GM15510 (cell line): ENCODE results near the gene MBOAT7.
A peak's percentile ranks its signal among the peaks of the same experiment; 100 is the strongest.

Source experiments
- POLR2A ChIP-seq: IDR thresholded peaks from 3 replicates; pipeline ENCODE4 v1.6.1; 2011; ENCODE audit warnings: borderline replicate concordance; ENCODE audit not compliant: insufficient read length; ENCODE audit errors: extremely low read depth

MBOAT7 gene

DNA sequence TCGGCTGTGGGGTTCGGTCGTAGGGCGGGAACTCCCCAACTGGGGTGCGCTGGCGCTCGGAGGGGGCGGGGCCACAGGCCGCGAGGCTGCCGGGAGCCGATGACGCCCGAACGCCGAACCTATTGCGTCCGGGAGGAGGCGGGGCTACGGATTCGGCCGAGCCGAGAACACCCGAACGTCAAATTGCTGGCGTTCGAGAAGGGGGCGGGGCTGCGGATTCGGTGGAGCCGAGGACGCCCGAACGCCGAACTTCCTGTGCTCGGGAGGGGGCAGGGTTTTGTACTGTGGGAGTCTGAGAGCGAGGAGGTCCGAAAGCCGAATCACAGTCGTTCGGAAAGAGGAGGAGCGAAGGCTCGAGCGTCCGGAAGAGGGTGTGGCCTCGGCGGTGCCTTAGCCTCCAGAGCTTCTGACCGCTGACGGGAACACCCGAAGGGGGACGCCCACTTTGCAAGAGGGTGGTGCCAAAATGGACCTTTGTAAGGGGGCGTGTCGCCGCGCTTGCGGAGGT lies 1.2 kb upstream of the MBOAT7 start:
- no peak for TF ChIP-seq POLR2A

GRCh38 chr19:54189735-54190502 lies 539 bp upstream of the MBOAT7 start:
- peak; percentile 73 for TF ChIP-seq POLR2A

GRCh38 chr19:54188215-54188871 lies 1.0 kb downstream of the MBOAT7 start:
- TF ChIP-seq POLR2A, result no peak

GRCh38 chr19:54186934-54187381 lies 2.4 kb downstream of the MBOAT7 start:
- no peak for TF ChIP-seq POLR2A

GRCh38 chr19:54186351-54186750 lies 3.0 kb downstream of the MBOAT7 start:
- no peak for TF ChIP-seq POLR2A

- no peak for TF ChIP-seq POLR2A
These were observed 5.9 kb downstream of the MBOAT7 start for GRCh38 chr19:54183431-54183830.

- no peak for TF ChIP-seq POLR2A
These were observed 8.7 kb downstream of the MBOAT7 start for GRCh38 chr19:54180691-54181091.

DNA sequence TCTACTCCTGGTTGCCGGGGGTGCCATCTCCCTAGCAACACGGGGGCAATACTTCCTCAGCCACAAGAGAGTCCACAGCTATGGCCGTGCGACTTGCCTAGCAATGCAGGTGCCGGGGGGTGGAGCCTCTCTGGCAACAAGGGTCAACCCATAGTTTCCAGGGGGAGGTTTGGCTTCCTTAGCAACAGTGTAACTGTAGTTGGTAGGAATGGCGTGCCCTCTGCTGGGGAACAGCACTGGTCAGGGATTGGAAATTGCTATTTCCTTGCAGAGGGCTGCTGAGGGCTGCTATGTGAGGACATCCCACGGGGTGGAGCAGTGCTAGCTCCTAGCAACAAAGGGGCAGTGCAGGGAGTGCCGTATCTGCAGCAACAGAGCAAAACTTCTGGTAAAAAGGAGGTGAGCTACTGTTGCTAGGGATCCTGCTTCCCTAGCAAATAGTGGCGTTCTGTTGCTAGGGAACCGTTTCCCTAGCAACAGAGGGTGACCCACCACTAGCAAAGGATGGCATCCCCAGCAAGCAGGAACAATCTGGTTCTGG lies 9.4 kb downstream of the MBOAT7 start:
- no peak for TF ChIP-seq POLR2A

GRCh38 chr19:54179262-54179852 lies 10.0 kb downstream of the MBOAT7 start:
- no peak for TF ChIP-seq POLR2A

DNA sequence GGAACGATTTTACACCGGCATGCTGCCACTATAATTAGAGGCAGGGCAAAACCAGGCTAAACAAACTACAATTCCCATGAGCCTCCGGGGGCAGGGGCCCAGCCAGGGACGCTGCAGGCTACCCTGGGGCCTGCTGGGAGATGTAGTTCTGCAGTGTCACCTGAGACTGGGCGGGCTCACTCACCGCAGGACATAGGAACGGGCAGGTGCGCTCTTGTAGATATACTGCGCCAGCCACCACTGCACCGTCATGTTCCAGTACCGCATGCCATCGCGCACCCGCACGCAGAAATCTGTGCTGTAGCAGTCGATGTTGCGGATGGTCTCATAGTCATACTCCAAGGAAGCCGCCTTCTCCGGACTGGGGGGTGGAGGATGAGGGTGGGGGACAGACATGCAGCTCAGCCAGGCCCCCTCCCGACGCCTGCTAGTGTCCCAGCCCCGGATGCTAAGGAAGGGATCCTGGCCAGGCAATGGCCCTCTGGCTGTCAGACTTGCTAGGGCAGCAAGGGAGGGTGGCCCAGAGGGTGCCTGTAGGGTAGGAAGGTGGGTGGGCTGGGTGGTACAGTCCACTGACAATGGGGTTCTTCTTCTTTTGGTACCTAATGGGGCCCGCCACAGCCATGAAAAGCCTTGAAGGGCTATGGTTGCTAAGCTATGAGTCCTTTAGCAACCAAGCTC lies 10.7 kb downstream of the MBOAT7 start:
- TF ChIP-seq POLR2A, result no peak

DNA sequence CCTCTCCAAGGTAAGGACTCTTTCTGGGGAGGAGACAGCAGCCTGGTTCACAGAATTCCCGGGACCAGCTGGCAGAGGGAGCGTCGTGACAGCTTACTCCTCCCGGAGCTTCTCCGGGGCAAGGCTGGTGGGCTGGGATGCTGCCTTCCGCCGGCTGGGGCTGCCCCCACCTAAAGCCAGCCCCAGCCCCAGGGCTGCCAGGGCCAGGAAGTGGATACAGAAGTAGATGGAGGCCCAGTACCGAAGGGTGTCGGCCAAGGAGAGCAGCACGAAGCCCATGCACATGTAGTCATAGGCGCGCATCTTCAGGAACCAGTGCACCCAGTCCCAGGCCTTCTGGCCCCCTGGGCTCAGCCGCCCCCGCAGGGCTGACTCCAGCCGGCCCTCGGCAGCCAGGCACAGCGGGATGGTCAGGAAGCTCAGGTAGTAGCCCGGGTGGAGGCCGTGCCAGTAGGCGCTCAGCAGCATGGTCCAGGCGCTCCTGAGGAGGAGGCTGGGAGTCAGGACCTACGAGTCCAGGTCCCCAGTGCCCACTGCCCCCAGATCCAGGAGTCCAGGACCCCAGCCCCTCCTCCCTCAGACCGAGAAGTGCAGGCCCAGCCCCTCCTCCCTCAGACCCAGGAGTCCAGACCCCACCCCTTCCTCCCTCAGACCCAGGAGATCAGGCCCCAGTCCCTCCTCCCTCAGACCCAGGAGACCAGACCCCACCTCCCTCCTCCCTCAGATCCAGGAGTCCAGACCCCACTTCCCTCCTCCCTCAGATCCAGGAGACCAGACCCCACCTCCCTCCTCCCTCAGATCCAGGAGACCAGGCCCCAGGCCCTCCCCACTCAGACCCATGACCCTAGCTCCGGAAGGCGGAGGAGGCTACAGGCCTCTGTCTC lies 15.2 kb downstream of the MBOAT7 start:
- TF ChIP-seq POLR2A, result no peak

DNA sequence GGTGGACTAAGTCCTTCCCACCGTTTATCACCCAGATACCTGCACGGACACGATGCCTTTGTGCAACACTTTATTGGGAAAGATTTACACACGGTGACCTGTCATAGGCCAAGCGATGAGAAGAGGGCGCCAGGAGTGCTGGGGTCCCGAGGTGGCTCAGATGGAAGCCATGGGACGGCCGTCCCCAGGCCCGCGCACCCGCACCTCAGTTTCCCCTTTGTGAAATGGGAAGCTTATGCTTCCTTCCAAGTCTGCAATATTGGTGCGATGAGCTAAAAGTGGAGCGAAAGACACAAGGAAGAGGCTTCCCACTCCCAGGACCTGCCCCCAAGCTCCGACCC lies 16.1 kb downstream of the MBOAT7 start:
- no peak for TF ChIP-seq POLR2A

GRCh38 chr19:54172471-54173358 lies 16.7 kb downstream of the MBOAT7 start, which contains the start of gene TMC4:
TMC4 (minus strand) TSS chr19:54173160; CDS start chr19:54173117, 43 bp downstream.
- TF ChIP-seq POLR2A, result no peak
